NCI-H1694 treated with DMSO at 0.1 percent for 48 hours (cell line): Measurements from ENCODE around the gene HFM1.

Source experiments
- DNase-seq: peaks from one replicate; lab custom pipeline; 2025; lab: John Stamatoyannopoulos, UW

HFM1 gene

DNA sequence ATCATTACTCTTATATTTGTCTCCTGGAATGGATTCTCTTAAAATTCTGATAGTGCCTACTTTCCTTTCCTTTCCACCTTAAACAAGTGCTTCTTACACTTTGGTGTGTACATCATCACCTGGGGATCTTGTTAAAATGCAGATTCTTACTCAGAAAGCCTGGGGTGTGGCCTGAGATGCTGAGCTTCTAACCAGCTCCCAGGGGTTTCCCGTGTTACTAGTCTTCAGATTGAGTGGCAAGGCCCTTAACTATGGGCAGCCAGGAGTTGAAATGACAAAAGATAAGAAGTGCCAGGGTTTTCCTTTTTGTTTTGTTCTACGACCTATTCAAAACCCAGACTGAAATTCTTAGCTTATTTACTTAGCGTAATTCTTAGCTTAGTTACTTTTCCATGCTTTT lies 159.2 kb downstream of the HFM1 start:
- DNase-seq = no peak

DNA sequence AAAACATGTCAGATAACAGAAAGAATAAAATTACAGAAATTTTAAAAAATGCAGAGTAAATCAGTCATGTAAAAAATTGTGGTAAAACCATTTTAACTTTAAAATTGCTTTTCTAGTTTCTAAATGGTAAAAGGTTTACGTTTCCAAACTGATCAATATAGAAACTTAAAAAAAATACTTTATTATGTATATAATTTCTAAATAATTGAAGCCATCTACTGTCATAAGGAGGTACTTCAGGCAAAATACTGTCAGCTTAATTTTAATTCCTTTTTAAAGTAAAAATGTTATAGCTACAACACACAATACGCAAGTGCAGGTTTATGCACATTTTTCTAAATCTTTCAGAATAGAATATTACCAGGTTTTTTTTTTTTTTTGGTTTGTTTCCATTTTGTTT lies 159.9 kb downstream of the HFM1 start:
- DNase-seq = no peak

DNA sequence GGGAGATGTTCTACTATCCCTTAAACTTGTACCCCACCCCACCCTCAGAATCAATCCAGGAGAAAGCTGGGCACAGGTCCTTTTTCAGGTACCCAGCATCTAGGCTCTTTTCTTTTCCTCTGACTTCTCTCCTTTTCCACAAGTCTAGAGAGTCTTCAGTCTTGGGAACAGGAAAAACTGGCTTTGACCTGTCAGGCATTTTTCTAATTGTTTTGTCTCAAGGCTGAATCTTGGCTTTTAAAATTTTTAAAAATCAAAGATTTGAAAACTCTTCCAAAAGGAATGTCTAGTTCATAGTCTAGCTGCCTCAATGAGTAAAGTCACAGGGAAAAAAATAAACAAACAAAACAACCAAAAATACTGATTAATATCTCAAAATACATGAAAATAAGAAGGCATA lies 161.5 kb downstream of the HFM1 start:
- no peak for DNase-seq

DNA sequence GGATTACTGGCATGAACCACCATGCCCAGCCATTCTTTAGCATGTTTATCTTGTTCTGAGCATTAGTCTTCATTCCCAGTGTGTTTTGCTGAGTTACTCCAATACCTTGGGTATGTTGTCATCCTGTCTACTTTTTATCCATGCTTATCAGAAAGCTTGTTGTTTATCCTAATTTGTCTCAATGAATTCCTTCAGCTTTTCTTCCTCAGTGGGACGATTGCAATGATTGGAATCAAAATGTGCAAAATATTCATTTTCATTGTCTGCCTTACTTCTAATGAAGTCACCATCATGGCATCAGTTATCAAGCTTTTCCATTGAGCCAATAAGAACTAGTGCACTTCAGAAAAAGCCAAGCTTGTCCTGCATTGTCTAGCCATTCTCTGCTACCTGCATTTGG lies 170.5 kb downstream of the HFM1 start:
- DNase-seq = no peak

DNA sequence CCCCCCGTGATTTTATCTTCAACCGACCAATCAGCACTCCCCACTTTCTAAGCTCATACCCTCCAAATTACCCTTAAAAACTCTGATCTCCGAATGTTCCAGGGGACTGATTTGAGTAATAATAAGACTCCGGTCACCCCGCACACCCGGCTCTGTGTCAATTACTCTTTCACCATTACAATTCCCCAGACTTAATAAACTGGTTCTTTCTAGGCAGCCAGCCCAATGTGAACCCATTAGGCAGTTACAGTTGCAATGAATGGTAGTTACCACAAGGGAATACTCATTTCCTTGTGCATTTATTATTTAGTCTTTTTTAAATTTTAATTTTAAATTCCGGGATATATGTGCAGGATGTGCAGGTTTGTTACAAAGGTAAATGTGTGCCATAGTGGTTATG lies 177.9 kb downstream of the HFM1 start:
- no peak for DNase-seq

DNA sequence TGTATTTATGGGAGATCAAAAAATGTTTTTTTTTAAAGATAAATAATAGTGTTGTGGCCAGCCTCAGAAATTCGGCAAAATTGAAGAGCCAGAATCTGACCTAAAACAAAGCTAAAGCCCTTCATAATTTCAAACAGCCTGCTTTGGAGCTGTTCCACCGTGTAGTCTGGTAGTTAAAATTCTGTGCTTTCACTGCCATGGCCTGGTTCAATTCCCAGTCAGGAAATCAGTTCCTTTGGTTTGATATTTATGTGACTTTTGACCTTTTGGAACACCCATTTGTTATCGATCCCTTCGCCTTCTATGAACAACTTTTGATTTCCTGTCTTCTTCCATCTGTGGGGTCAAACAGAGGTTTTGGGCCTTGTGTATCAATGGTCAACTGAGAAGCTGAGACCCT lies 179.8 kb downstream of the HFM1 start:
- DNase-seq = no peak

DNA sequence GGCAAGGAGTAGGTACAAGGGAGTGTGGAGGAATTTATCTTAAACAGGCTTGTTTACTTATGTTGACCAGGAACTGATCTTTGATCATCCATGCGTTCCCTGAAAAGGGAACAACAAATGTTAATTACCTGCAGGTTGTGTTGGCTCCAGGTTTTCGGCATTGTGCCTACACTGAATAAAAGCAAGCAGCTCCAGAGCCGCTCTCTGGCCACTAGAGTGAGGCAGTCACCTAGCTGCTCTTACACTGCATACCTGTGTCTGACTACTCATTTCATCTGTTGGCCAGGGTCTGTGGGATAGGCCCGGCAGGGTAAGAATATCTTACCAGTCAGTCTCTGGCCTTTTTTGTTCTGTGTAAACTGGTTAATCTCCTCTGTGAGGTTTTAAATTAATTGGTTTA lies 183.6 kb downstream of the HFM1 start:
- no peak for DNase-seq

DNA sequence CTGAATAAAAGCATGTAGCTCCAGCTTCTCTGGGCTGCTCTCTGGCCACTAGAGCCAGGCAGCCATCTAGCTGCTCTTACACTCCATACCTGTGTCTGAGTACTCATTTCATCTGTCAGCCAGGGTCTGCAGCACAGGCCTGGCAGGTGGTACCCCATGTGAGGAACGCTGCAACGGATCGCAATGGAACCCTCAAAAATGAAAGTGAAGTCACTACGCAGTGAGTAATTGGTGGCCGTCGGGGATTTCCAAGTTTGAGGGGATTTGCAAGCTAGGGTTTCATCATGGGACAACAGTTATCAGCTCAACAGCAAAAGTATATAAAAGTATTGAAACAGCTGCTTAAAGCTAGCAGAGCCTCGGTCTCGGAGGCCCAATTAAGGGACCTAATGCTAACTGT lies 186.7 kb downstream of the HFM1 start:
- DNase-seq = no peak
